ENCODE data around the gene IL1RAP.

DNA sequence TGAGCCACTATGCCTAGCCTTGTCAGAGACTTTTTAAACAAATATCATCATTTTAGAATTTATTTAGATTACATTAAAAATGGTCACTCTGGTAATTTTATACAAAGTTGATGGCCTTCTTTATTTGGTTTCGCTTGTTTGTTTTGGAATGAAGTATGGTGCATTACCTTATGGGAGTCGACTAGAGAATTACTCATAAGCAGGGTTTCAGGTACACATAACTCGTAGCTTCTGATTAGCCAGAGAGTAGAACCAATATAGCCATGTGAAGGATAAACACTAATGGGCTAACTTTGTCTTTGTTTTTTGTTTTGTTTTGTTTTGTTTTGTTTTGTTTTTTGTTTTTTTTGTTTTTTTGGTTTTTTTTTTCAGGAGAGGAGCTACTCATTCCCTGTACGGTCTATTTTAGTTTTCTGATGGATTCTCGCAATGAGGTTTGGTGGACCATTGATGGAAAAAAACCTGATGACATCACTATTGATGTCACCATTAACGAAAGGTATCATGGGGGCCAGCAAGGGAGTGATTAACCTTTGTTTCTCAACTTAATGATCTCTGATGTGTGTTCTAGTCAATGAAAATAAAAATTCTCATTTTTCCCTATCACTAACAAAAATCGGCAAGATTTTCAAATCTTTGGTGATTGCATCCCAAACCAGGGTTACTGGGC is 113.2 kb downstream of the IL1RAP start:
- TF ChIP-seq ZFP3 (CRISPR knock-in tag; IDR thresholded peaks at IDR 0.05), result no peak
- TF ChIP-seq, protein P1, sequence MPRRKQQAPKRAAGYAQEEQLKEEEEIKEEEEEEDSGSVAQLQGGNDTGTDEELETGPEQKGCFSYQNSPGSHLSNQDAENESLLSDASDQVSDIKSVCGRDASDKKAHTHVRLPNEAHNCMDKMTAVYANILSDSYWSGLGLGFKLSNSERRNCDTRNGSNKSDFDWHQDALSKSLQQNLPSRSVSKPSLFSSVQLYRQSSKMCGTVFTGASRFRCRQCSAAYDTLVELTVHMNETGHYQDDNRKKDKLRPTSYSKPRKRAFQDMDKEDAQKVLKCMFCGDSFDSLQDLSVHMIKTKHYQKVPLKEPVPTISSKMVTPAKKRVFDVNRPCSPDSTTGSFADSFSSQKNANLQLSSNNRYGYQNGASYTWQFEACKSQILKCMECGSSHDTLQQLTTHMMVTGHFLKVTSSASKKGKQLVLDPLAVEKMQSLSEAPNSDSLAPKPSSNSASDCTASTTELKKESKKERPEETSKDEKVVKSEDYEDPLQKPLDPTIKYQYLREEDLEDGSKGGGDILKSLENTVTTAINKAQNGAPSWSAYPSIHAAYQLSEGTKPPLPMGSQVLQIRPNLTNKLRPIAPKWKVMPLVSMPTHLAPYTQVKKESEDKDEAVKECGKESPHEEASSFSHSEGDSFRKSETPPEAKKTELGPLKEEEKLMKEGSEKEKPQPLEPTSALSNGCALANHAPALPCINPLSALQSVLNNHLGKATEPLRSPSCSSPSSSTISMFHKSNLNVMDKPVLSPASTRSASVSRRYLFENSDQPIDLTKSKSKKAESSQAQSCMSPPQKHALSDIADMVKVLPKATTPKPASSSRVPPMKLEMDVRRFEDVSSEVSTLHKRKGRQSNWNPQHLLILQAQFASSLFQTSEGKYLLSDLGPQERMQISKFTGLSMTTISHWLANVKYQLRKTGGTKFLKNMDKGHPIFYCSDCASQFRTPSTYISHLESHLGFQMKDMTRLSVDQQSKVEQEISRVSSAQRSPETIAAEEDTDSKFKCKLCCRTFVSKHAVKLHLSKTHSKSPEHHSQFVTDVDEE (CRISPR knock-in tag; IDR thresholded peaks at IDR 0.05), result no peak

Measured in SK-N-SH treated with all-trans-retinoic acid at 6 μM for 48 hours (cell line).